Mucosa of stomach (tissue), 1 donor: ENCODE data around the gene ELMO1.

Source experiments
- H3K27me3 ChIP-seq: one replicate; pipeline ENCODE4 v1.7.0; 2013; ENCODE audit warnings: mild to moderate bottlenecking, low read length; ENCODE audit not compliant: control insufficient read depth, insufficient read depth
- H3K36me3 ChIP-seq: one replicate; pipeline ENCODE4 v1.7.0; 2013; ENCODE audit warnings: low read length; ENCODE audit not compliant: control insufficient read depth, insufficient read depth
- H3K4me1 ChIP-seq: one replicate; pipeline ENCODE4 v1.7.0; 2013; ENCODE audit warnings: mild to moderate bottlenecking, low read length; ENCODE audit not compliant: control insufficient read depth, insufficient read depth
- H3K4me3 ChIP-seq: one replicate; pipeline ENCODE4 v1.7.0; 2013; ENCODE audit warnings: low read length
- H3K9ac ChIP-seq: one replicate; pipeline ENCODE4 v1.7.0; 2013; ENCODE audit warnings: mild to moderate bottlenecking, low read length, moderate library complexity
- H3K9me3 ChIP-seq: one replicate; pipeline ENCODE4 v1.7.0; 2013; ENCODE audit warnings: mild to moderate bottlenecking, low read length, moderate library complexity; ENCODE audit not compliant: control insufficient read depth
- donor health status: Pancreatic carcinoma.

ELMO1 gene

DNA sequence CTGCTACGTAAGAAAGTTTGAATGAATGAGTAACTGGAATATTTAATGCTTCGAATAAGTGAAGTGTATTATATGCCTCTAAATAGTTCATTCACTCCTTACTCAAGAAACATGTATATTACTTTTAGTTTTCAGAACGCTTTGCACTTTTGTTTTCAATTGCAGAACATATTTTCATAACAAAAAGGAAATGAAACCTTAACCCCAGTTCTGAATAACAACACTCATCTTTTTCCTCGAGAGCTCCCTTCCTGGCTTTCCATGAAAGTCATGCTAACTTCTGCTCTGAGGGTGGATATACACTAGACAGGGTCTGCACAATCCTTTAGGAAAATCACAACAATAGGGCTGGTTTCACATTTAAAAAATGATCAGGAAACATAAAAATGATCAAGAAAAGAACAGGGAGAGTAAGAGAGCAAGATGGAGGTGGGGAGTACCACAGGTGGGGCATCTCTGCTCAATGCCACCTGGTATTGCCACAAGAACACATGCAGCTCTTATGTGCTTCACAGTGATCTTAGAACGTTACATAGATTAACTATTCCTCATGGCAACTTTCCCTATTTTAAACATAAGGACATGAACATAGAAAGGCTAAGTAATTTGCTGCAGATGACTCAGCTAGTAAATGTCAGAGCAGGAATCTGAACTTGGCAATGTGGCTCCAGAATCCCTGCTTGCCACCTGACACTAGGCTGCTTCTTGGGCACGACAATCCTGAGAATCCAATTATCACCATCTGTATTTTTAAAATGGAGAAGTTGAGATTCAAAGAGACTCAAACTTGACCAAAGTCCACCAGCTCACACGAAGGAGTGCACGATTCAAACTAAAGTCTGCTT, 504.9 kb downstream of the ELMO1 start:
- Histone ChIP-seq H3K36me3 (no peaks in the 10 kb centered on the region), H3K4me1 (peaks cover 27% of the 10 kb centered on the region)

DNA sequence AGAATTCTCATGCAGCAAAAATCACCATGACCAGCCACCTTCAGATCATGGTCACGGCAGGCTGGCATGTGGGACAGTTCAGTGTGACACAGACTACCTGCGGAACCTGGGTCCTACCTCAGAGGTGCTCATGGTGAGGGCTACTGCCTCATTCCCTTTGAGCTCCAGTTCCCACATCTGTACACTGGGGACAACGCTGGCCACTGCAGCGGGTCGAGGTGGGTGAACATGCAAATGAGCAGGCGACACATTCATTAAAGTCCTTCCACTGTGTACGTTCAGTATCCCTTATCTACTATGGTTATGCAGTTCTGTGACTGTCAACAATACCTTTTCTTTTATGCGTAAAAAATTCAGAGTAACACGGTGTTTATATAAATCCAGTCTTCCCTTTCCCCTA, 505.7 kb downstream of the ELMO1 start:
- Histone ChIP-seq H3K4me3 (no peak overlapping the region), H3K9me3 (peaks cover 7% of the 10 kb centered on the region), H3K36me3 (no peaks in the 10 kb centered on the region), H3K4me1 (peaks cover 27% of the 10 kb centered on the region), H3K9ac (no peak overlapping the region), H3K27me3 (no peaks in the 10 kb centered on the region)

More for the DNA sequence above, 504.9 kb downstream of the ELMO1 start:
- no peak overlapping the region for H3K9ac ChIP-seq
- H3K9me3 ChIP-seq: peaks cover 7% of the 10 kb centered on the region
- no peak overlapping the region for H3K4me3 ChIP-seq
- no peaks in the 10 kb centered on the region for H3K27me3 ChIP-seq

DNA sequence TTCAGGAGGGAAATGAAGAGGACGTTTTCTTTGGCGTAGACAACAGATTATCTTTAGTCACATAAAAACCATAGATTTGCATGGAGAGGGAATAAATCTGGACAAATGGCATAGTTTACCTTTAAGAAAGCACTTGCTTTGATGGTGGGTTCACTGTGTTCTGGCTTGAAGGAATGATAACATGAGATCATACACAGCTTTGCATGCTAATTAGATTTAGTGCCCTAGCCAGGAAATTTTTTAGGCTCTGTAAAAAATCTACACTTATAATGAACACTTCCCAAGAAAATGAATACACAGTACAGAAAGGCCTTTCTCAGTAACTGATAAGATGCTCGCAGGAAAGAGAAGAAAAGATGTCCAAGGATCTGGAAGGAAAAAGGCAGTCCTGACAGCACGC, 506.1 kb downstream of the ELMO1 start:
- no peak overlapping the region for H3K9ac ChIP-seq
- no peak overlapping the region for H3K4me3 ChIP-seq
- no peaks in the 10 kb centered on the region for H3K27me3 ChIP-seq
- peaks cover 9% of the 10 kb centered on the region for H3K9me3 ChIP-seq
- H3K36me3 ChIP-seq: no peaks in the 10 kb centered on the region
- peaks cover 27% of the 10 kb centered on the region for H3K4me1 ChIP-seq

DNA sequence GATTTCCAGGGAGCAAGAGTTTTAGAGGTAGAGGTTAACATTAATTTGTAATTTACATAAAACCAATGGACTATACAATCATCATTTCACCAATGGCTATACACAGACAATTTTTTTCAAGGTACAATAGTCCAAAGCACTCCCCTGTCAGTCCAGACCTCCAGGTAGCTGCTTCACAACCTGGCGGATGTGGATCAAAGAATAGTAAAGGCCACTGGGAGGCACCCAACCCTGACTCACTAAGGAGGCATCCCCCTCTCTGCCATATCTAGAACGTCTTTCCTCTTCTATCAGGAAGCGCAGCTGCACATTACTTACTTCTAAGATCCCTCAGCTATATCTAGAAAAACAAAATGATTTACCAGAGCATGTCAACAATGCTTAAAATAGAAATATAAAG, 506.6 kb downstream of the ELMO1 start:
- H3K4me1 ChIP-seq: peaks cover 27% of the 10 kb centered on the region
- no peaks in the 10 kb centered on the region for H3K36me3 ChIP-seq
- H3K27me3 ChIP-seq: no peaks in the 10 kb centered on the region
- no peak overlapping the region for H3K4me3 ChIP-seq
- H3K9me3 ChIP-seq: peaks cover 11% of the 10 kb centered on the region
- no peak overlapping the region for H3K9ac ChIP-seq

DNA sequence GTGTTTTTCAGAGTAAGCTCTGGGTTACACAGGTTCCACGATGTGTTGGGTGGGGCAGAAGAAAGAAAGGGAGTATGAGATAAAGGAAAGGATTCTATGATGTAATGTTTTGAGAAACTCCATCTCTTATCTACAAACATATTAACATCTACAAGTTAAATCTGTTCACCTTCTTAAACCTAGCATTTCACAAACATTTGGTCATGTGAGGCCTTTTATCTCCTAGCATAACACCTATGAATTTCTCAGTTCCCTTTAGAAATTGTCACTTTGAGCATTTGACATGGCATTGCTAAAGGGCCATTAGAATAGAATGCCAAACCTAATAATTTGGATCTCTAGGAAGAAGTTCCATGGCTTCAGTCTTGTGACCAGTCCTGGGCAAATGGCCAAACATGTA, 507.3 kb downstream of the ELMO1 start:
- H3K9me3 ChIP-seq: peaks cover 11% of the 10 kb centered on the region
- H3K36me3 ChIP-seq: no peaks in the 10 kb centered on the region
- no peaks in the 10 kb centered on the region for H3K27me3 ChIP-seq
- no peak overlapping the region for H3K4me3 ChIP-seq
- H3K4me1 ChIP-seq: peaks cover 24% of the 10 kb centered on the region
- H3K9ac ChIP-seq: no peak overlapping the region

DNA sequence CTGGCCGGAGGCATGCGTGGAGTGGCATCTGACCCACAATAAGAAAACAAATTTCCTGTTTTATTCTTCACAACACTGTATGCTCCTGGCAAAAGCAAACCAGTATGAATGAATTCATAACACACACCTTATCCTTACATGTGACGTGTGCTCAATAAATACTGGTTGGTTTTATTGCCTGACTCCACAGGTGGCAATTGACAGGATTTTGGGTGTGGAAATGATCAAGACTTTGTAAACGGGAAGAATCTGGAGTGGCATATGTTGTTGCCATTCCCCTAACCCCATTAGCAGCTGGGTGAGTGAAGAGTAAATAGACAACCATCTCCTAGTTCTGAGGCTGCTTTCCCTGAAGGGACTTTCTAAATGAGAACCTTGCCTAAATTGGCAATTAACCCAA, 508.8 kb downstream of the ELMO1 start:
- no peaks in the 10 kb centered on the region for H3K36me3 ChIP-seq
- peaks cover 11% of the 10 kb centered on the region for H3K9me3 ChIP-seq
- no peak overlapping the region for H3K4me3 ChIP-seq
- H3K9ac ChIP-seq: no peak overlapping the region
- no peaks in the 10 kb centered on the region for H3K27me3 ChIP-seq
- H3K4me1 ChIP-seq: peaks cover 12% of the 10 kb centered on the region

DNA sequence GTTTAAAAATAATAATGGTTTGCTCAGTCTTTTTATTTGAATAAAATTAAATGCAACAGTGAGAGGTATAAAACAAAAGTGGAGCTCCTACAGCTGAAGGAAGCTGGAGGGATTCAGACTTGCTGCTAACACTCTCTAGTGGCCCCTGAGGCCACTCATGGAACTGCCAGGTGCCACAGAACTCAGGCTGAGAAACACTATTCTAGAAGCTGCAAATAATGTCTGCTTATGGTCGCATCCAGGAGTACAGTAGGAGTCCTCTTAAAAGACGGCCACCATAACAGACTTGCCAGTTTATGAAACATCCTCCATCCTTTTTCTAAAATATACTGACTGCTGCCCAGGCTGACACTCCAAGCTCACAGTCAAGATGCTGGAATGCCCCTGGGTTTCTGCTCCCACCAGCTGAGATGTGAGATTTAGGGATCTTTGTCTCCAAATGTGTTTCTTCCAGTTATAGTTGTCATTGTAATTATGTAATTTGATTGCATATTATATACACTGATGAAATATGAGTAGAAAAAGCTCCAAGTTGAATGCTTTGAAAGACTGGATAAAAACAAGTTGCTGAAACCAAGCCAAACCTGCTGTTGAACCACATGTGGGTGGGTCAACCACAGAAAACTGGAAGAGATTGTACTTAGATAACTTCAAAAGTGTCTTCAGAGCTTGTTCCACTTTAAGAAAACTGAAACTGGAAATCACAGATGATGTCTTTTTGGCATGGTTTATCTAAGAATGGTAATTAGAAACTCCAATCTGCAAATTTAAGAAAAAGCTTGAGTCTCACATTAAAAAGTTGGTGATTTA, 510.7 kb downstream of the ELMO1 start:
- H3K9ac ChIP-seq: no peak overlapping the region
- peaks cover 9% of the 10 kb centered on the region for H3K9me3 ChIP-seq
- H3K4me1 ChIP-seq: no peaks in the 10 kb centered on the region
- no peaks in the 10 kb centered on the region for H3K36me3 ChIP-seq
- no peak overlapping the region for H3K4me3 ChIP-seq
- no peaks in the 10 kb centered on the region for H3K27me3 ChIP-seq

DNA sequence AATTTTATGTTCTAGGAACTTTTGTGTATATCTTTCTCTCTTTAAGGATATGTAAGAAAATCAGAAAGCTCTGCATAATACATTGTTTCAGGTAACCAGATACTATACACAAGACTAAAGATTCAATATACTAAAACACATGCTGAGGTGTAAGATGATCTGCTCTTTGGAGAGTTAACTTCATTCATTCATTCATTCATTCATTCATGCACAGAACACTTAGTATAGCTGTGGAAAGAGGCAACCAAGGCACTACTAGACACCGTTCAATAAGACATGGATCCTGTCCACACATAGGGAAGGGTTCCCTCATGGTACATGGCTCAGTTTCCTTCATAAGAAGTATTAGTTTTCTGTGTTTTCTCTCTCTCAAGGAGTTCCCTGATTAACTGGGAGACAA, 516.8 kb downstream of the ELMO1 start:
- Histone ChIP-seq H3K36me3 (no peaks in the 10 kb centered on the region), H3K4me3 (no peak overlapping the region), H3K9ac (no peak overlapping the region), H3K4me1 (no peaks in the 10 kb centered on the region), H3K27me3 (no peaks in the 10 kb centered on the region), H3K9me3 (no peaks in the 10 kb centered on the region)

DNA sequence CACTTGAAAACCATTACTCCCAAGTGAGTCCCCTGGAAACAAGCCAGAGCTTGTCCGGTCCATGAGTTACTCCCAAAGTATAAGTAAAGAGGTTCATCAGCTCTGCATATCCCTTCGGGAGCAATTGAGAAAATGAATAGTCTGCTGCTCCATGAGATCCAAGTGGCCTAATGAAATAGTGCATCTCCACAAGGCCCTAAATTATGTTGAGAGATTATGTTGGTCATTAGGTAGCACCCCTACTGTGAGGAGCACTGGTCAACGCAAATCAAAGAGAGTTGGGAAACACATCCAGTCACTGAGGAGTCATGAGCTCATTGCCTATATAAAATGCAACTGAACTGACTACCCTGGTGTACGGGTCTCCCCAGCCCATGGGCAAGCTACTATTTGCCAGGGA, 518.9 kb downstream of the ELMO1 start:
- Histone ChIP-seq H3K36me3 (no peaks in the 10 kb centered on the region), H3K27me3 (no peaks in the 10 kb centered on the region), H3K4me3 (no peak overlapping the region), H3K9ac (no peak overlapping the region), H3K4me1 (no peaks in the 10 kb centered on the region), H3K9me3 (no peaks in the 10 kb centered on the region)

DNA sequence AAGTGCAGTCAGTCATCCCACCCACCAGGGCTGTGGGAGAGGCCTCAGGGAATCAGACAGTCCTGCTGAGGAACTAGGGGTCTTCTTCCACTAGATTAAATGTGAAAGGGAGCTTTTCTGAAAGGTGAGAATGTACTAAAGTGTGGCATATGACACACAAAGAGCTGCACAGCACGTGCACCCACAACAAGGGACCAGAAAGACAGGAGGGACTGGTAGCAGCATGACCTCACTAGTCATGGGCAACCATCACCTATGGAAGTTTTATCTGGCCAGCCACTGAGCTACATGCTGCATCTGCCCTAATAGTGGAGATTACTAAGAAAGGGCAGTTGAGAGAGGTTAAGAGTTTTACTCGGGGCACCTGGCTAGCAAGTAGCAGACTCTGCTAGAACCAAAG, 519.9 kb downstream of the ELMO1 start:
- Histone ChIP-seq H3K36me3 (no peaks in the 10 kb centered on the region), H3K9me3 (no peaks in the 10 kb centered on the region)

DNA sequence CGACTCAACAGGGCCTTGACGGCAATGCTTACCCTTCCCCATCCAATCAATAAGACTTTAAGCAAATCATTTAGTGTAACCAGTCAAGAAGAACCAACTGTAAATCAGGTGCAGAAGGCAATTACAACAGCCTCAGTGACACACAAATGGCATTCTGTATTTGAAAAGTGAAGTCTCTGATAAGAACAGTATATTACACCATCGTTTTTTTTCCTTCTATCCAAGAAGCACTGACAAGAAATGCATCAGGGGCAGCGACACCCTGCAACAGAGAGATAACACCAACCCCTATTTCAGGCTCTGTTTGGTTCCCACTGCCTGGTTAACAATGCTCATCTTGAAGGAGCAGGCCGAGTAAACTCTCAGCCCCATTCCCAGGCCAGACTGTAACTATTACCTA, 520.4 kb downstream of the ELMO1 start:
- no peaks in the 10 kb centered on the region for H3K36me3 ChIP-seq
- no peak overlapping the region for H3K9ac ChIP-seq
- no peak overlapping the region for H3K4me3 ChIP-seq
- no peaks in the 10 kb centered on the region for H3K9me3 ChIP-seq
- no peaks in the 10 kb centered on the region for H3K4me1 ChIP-seq
- H3K27me3 ChIP-seq: no peaks in the 10 kb centered on the region

More for the DNA sequence above, 519.9 kb downstream of the ELMO1 start:
- H3K4me1 ChIP-seq: no peaks in the 10 kb centered on the region
- no peaks in the 10 kb centered on the region for H3K27me3 ChIP-seq
- H3K4me3 ChIP-seq: no peak overlapping the region
- no peak overlapping the region for H3K9ac ChIP-seq

DNA sequence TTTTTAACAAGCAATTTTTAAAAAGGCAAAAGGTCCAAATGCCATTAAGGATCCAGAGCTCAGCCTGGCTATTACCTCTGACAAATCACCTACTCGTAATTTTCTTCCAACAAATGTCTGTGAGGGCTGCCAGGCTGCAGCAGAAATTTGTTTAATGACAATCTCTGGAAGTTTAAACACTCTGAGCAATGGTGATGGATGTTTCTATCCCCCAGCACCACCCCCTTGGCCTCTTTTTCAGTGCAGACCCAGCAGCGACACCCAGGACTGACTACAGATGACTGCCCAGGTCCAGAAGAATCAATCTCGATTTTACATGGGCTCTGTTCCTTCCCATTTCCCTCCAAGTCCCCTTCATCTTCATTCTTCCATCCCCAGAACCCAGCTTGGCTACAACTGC, 523.0 kb downstream of the ELMO1 start:
- no peaks in the 10 kb centered on the region for H3K9me3 ChIP-seq
- H3K36me3 ChIP-seq: no peaks in the 10 kb centered on the region
- H3K4me1 ChIP-seq: no peaks in the 10 kb centered on the region
- H3K4me3 ChIP-seq: no peak overlapping the region
- H3K27me3 ChIP-seq: no peaks in the 10 kb centered on the region
- no peak overlapping the region for H3K9ac ChIP-seq
